GM12878 (cell line): ENCODE results near the gene ABT1. TPM values are rescaled to one million over a fixed set of nuclear protein-coding genes. Genes with fewer than 3 reads are reported as not detected.

Source experiments
- ASH2L ChIP-seq: fragments of 300-600, 200-600 bp; sonication (generic); IDR thresholded peaks from 2 replicates; pipeline ENCODE4 v1.6.1; 2017; ENCODE audit warnings: low read depth, mild to moderate bottlenecking, borderline replicate concordance
- BHLHE40 ChIP-seq, 2 experiments: fragments of 450-650 bp in 1 of 2; IDR thresholded peaks; 2 replicates each; pipeline ENCODE4 v1.6.1; 2011 to 2017; ENCODE audit warnings: low read depth in 2 of 2, borderline replicate concordance in 1 of 2, improper control_type of control experiment in 1 of 2, low read length in 1 of 2, mild to moderate bottlenecking in 1 of 2
- DPF2 ChIP-seq: fragments of 450-650 bp; IDR thresholded peaks from 2 replicates; pipeline ENCODE4 v1.6.1; 2017; ENCODE audit warnings: mild to moderate bottlenecking
- EED ChIP-seq: sonication (generic); IDR thresholded peaks from 2 replicates; pipeline ENCODE4 v1.6.1; 2016; ENCODE audit warnings: antibody characterized with exemption, low read depth
- GABPA ChIP-seq: IDR thresholded peaks from 2 replicates; pipeline ENCODE4 v1.6.1; 2014; ENCODE audit warnings: antibody characterized with exemption, low read depth, mild to moderate bottlenecking, inconsistent platforms
- GATAD2B ChIP-seq: fragments of 450-650 bp; conservative IDR thresholded peaks from 2 replicates; pipeline ENCODE4 v1.6.1; 2017; ENCODE audit warnings: low read depth, mild to moderate bottlenecking, moderate library complexity
- HCFC1 ChIP-seq: fragments of 150-350 bp; IDR thresholded peaks from 2 replicates; pipeline ENCODE4 v1.6.1; 2014; ENCODE audit warnings: low read length
- LARP7 ChIP-seq: fragments of 450-650 bp; IDR thresholded peaks from 2 replicates; pipeline ENCODE4 v1.6.1; 2017; ENCODE audit warnings: mild to moderate bottlenecking
- MEF2B ChIP-seq: fragments of 450-650 bp; IDR thresholded peaks from 2 replicates; pipeline ENCODE4 v1.6.1; 2018; ENCODE audit warnings: mild to moderate bottlenecking, moderate library complexity; ENCODE audit not compliant: partially characterized antibody, poor library complexity, severe bottlenecking
- NBN ChIP-seq: fragments of 450-650 bp; IDR thresholded peaks from 2 replicates; pipeline ENCODE4 v1.6.1; 2016
- POLR2A ChIP-seq: IDR thresholded peaks from 2 replicates; pipeline ENCODE4 v1.6.1; 2011; ENCODE audit warnings: low read depth, mild to moderate bottlenecking, low read length
- RB1 ChIP-seq: fragments of 450-650 bp; formaldehyde crosslinking; IDR thresholded peaks from 2 replicates; pipeline ENCODE4 v1.6.1; 2017; ENCODE audit warnings: mild to moderate bottlenecking, borderline replicate concordance
- SIX5 ChIP-seq: IDR thresholded peaks from 2 replicates; pipeline ENCODE4 v1.6.1; 2011; ENCODE audit warnings: mild to moderate bottlenecking, low read depth, low read length, moderate library complexity; ENCODE audit not compliant: severe bottlenecking
- ZBED1 ChIP-seq: IDR thresholded peaks from 2 replicates; pipeline ENCODE4 v1.6.1; 2016; ENCODE audit warnings: borderline replicate concordance
- polyA plus RNA-seq, 11 experiments: library from polyadenylated mRNA; depleted of rRNA in 4 of 11; unstranded in 6 of 11; stranded (reverse) in 5 of 11; fragments of >200 nt; fragmentation: Nextera tagmentation in 4 of 11; fragmentation: Illumina TruSeq in 1 of 11; extraction: Ambion mirVana in 4 of 11; extraction: Trizol in 1 of 11; gene quantifications; 1 replicate in 1 of 11; 2 replicates in 10 of 11; pipeline versions ENCODE4 v1.2.1 to v1.2.3, GENCODE V29; 2011 to 2016; ENCODE audit warnings: inconsistent platforms in 2 of 11, missing spikeins in 2 of 11, low read depth in 1 of 11
- total RNA-seq, 4 experiments: library from RNA; depleted of rRNA in 3 of 4; stranded (reverse); fragments of >200 nt in 3 of 4; fragmentation: Illumina TruSeq in 1 of 4; extraction: Trizol in 1 of 4; gene quantifications; 2 replicates each; pipeline versions ENCODE4 v1.2.1 to v1.2.3, GENCODE V29; 2013 to 2021
- TF ChIP-seq, protein P1 (sequence below): fragments of 450-650 bp; IDR thresholded peaks from 2 replicates; pipeline ENCODE4 v1.6.1; 2016; ENCODE audit warnings: mild to moderate bottlenecking
- TF ChIP-seq, protein P2 (sequence below): fragments of 450-650 bp; formaldehyde crosslinking; IDR thresholded peaks from 2 replicates; pipeline ENCODE4 v1.4.0; 2020; ENCODE audit warnings: mild to moderate bottlenecking, moderate library complexity
- TF ChIP-seq, protein P3 (sequence below): fragments of 450-650 bp; formaldehyde crosslinking; IDR thresholded peaks from 2 replicates; pipeline ENCODE4 v1.5.0; 2022; ENCODE audit warnings: mild to moderate bottlenecking, missing genetic modification characterization
- TF ChIP-seq, protein P4 (sequence below): fragments of 450-650 bp; IDR thresholded peaks from 2 replicates; pipeline ENCODE4 v1.6.1; 2016; ENCODE audit warnings: mild to moderate bottlenecking, moderate library complexity, borderline replicate concordance

ABT1 gene
- total and polyA plus RNA-seq, 10 of the 15 experiments (the other 5 are each of a cell fraction or from before 2014, with no cell fraction given) = 8.4 to 43.5 (median 28.2) TPM

DNA sequence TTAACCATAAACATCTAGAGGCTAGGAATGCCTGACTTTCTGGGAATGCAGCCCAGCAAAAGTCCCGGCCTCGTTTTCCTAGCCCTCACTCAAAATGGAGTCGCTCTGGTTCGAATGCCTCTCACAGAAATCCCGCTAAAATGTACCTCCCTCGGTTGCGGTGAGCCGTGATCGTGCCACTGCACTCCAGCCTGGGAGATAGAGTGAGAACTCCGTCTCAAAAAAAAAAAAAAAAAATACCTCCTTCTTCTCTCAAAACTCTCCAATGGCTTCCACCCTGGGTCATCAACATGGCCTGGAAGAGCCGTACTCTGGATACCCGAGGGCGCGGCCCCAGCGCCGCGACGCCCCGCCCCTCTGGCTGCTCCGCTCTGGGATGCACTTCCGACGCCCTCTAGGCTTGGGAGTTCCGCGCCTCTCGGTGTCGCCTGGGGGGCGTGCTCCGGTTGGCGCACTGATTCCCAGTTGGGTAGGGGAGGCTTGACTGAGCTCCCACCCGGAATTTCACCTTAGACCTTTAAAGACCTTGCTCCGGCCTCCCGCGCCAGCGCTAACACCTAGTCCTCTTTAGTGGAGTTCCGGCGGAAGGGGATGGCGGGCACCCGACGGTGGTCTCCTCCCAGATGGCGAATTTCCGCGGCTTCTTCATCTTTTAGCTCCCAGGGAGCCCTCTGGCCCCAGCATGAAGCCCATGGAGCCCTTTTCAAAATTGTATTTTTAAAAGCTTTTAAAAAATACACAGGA, 46.3 kb upstream of the ABT1 start (continued):
- TF ChIP-seq BHLHE40 (IDR thresholded peaks at IDR 0.05; ENCODE audit: borderline replicate concordance in 1 of 2, low read depth in 2 of 2, low read length in 1 of 2) = peak in 1 of 2 experiments; percentile 28; a peak in 1 of 4 replicates
- TF ChIP-seq MEF2B = no peak
- TF ChIP-seq, protein P1, sequence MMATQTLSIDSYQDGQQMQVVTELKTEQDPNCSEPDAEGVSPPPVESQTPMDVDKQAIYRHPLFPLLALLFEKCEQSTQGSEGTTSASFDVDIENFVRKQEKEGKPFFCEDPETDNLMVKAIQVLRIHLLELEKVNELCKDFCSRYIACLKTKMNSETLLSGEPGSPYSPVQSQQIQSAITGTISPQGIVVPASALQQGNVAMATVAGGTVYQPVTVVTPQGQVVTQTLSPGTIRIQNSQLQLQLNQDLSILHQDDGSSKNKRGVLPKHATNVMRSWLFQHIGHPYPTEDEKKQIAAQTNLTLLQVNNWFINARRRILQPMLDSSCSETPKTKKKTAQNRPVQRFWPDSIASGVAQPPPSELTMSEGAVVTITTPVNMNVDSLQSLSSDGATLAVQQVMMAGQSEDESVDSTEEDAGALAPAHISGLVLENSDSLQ = no peak
- TF ChIP-seq, protein P2, sequence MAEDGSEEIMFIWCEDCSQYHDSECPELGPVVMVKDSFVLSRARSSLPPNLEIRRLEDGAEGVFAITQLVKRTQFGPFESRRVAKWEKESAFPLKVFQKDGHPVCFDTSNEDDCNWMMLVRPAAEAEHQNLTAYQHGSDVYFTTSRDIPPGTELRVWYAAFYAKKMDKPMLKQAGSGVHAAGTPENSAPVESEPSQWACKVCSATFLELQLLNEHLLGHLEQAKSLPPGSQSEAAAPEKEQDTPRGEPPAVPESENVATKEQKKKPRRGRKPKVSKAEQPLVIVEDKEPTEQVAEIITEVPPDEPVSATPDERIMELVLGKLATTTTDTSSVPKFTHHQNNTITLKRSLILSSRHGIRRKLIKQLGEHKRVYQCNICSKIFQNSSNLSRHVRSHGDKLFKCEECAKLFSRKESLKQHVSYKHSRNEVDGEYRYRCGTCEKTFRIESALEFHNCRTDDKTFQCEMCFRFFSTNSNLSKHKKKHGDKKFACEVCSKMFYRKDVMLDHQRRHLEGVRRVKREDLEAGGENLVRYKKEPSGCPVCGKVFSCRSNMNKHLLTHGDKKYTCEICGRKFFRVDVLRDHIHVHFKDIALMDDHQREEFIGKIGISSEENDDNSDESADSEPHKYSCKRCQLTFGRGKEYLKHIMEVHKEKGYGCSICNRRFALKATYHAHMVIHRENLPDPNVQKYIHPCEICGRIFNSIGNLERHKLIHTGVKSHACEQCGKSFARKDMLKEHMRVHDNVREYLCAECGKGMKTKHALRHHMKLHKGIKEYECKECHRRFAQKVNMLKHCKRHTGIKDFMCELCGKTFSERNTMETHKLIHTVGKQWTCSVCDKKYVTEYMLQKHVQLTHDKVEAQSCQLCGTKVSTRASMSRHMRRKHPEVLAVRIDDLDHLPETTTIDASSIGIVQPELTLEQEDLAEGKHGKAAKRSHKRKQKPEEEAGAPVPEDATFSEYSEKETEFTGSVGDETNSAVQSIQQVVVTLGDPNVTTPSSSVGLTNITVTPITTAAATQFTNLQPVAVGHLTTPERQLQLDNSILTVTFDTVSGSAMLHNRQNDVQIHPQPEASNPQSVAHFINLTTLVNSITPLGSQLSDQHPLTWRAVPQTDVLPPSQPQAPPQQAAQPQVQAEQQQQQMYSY (CRISPR knock-in tag) = peak; percentile 91
- TF ChIP-seq ZBED1 = no peak
- TF ChIP-seq LARP7 = peak; percentile 26; the same call in 1 of the 2 replicates
- TF ChIP-seq, protein P3, sequence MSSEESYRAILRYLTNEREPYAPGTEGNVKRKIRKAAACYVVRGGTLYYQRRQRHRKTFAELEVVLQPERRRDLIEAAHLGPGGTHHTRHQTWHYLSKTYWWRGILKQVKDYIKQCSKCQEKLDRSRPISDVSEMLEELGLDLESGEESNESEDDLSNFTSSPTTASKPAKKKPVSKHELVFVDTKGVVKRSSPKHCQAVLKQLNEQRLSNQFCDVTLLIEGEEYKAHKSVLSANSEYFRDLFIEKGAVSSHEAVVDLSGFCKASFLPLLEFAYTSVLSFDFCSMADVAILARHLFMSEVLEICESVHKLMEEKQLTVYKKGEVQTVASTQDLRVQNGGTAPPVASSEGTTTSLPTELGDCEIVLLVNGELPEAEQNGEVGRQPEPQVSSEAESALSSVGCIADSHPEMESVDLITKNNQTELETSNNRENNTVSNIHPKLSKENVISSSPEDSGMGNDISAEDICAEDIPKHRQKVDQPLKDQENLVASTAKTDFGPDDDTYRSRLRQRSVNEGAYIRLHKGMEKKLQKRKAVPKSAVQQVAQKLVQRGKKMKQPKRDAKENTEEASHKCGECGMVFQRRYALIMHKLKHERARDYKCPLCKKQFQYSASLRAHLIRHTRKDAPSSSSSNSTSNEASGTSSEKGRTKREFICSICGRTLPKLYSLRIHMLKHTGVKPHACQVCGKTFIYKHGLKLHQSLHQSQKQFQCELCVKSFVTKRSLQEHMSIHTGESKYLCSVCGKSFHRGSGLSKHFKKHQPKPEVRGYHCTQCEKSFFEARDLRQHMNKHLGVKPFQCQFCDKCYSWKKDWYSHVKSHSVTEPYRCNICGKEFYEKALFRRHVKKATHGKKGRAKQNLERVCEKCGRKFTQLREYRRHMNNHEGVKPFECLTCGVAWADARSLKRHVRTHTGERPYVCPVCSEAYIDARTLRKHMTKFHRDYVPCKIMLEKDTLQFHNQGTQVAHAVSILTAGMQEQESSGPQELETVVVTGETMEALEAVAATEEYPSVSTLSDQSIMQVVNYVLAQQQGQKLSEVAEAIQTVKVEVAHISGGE (CRISPR knock-in tag) = peak; percentile 39; the same call in 1 of the 2 replicates
- no peak for TF ChIP-seq ASH2L
- TF ChIP-seq GABPA = peak; percentile 83
- peak; percentile 64; the same call in 1 of the 2 replicates for TF ChIP-seq RB1
- peak; percentile 45; the same call in 1 of the 2 replicates for TF ChIP-seq NBN
- TF ChIP-seq, protein P4, sequence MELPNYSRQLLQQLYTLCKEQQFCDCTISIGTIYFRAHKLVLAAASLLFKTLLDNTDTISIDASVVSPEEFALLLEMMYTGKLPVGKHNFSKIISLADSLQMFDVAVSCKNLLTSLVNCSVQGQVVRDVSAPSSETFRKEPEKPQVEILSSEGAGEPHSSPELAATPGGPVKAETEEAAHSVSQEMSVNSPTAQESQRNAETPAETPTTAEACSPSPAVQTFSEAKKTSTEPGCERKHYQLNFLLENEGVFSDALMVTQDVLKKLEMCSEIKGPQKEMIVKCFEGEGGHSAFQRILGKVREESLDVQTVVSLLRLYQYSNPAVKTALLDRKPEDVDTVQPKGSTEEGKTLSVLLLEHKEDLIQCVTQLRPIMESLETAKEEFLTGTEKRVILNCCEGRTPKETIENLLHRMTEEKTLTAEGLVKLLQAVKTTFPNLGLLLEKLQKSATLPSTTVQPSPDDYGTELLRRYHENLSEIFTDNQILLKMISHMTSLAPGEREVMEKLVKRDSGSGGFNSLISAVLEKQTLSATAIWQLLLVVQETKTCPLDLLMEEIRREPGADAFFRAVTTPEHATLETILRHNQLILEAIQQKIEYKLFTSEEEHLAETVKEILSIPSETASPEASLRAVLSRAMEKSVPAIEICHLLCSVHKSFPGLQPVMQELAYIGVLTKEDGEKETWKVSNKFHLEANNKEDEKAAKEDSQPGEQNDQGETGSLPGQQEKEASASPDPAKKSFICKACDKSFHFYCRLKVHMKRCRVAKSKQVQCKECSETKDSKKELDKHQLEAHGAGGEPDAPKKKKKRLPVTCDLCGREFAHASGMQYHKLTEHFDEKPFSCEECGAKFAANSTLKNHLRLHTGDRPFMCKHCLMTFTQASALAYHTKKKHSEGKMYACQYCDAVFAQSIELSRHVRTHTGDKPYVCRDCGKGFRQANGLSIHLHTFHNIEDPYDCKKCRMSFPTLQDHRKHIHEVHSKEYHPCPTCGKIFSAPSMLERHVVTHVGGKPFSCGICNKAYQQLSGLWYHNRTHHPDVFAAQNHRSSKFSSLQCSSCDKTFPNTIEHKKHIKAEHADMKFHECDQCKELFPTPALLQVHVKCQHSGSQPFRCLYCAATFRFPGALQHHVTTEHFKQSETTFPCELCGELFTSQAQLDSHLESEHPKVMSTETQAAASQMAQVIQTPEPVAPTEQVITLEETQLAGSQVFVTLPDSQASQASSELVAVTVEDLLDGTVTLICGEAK = peak; percentile 88
- TF ChIP-seq DPF2 = no peak
- no peak for TF ChIP-seq HCFC1
- peak; percentile 62 for TF ChIP-seq EED
- peak; percentile 62; the same call in 1 of the 2 replicates for TF ChIP-seq GATAD2B
- no peak for TF ChIP-seq SIX5
- TF ChIP-seq POLR2A = peak; percentile 45; the same call in 1 of the 2 replicates
